HG03565 (cell line): ENCODE measurements around the gene SNRPN.
"Not testable (repeated sequence)": the region's sequence is repeated elsewhere in the genome, so short reads cannot be mapped to it uniquely, and the experiment has no call there.

Source experiments
- ATAC-seq: cut with Tn5 transposase; IDR thresholded peaks from one replicate; pipeline ENCODE4 v1.9.1; 2021; ENCODE audit warnings: mild to moderate bottlenecking, moderate library complexity; ENCODE audit not compliant: unreplicated experiment

SNRPN gene

GRCh38 chr15:24966364-24967103 is 11.7 kb downstream of the SNRPN start:
- no peak for ATAC-seq

- no peak for ATAC-seq
These were observed 16.3 kb downstream of the SNRPN start for GRCh38 chr15:24971052-24971451.

GRCh38 chr15:24971772-24972171 is 17.0 kb downstream of the SNRPN start:
- no peak for ATAC-seq

- not testable (repeated sequence) for ATAC-seq
These were observed 17.9 kb downstream of the SNRPN start for GRCh38 chr15:24972707-24973106.

GRCh38 chr15:24976932-24977331 is 22.1 kb downstream of the SNRPN start:
- ATAC-seq: no peak

GRCh38 chr15:24977686-24978085 is 22.9 kb downstream of the SNRPN start:
- ATAC-seq: no peak

GRCh38 chr15:24985224-24985623 is 30.4 kb downstream of the SNRPN start:
- ATAC-seq: no peak

GRCh38 chr15:24986653-24987052 is 31.9 kb downstream of the SNRPN start:
- ATAC-seq: no peak

GRCh38 chr15:25019434-25019833 is 64.6 kb downstream of the SNRPN start:
- no peak for ATAC-seq

- no peak for ATAC-seq
These were observed 67.4 kb downstream of the SNRPN start for GRCh38 chr15:25022233-25022632.
